ENCODE measurements around the gene MFAP4. TPM values are rescaled to one million over a fixed set of nuclear protein-coding genes. Genes with fewer than 3 reads are reported as not detected.

The MFAP4 gene
- total and polyA plus RNA-seq, 5 donors from 2014 or later: not detected

DNA sequence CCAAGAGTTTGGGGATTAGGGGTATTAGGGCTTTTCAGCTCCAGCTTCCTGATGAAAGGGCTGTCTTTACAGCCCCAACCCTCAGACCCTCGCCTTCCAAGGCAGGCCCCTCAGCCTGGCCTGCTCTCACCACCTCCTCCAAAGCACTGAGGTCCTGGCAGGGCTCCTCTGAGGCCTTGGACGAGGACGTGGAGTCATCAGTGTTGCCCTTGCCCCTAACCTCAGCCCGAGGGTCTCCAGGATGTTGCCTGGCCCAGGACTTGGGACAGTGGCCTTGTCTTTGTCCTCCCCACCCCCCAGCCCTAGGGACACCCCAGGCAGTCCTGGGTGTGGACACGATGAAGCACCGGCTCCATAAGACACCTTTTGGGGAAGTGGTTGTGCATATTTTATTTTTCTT is 52.7 kb downstream of the MFAP4 start:
- no peaks in the 10 kb centered on the region for H3K4me1 Mint-ChIP-seq
- Histone ChIP-seq H3K9me3 (ENCODE audit: control insufficient read depth in 2 of 2, low read length in 2 of 2) (no peaks in the 10 kb centered on the region), H3K27ac (ENCODE audit: insufficient read depth, low read length, poor library complexity, severe bottlenecking) (no peak overlapping the region), H3K4me3 (ENCODE audit: low read depth, low read length) (no peak overlapping the region), H3K4me1 (ENCODE audit: control insufficient read depth, insufficient read depth, low read length, poor library complexity, severe bottlenecking) (no peaks in the 10 kb centered on the region), H3K27me3 (ENCODE audit: control insufficient read depth, insufficient read depth, low read length) (no peaks in the 10 kb centered on the region), H3K36me3 (ENCODE audit: control insufficient read depth, insufficient read depth, low read length) (no peaks in the 10 kb centered on the region)
- H3K4me3 Mint-ChIP-seq: no peak overlapping the region
- no peak overlapping the region for H3K27ac Mint-ChIP-seq
- H3K36me3 Mint-ChIP-seq: no peaks in the 10 kb centered on the region
- no peaks in the 10 kb centered on the region for H3K27me3 Mint-ChIP-seq
- no peaks in the 10 kb centered on the region for H3K9me3 Mint-ChIP-seq
- ATAC-seq (ENCODE audit: low read depth in 2 of 2) (no peak), DNase-seq (no peak)

GRCh38 chr17:19333736-19334290 is 53.2 kb downstream of the MFAP4 start:
- ATAC-seq (ENCODE audit: low read depth in 2 of 2): no peak
- no peaks in the 10 kb centered on the region for H3K27me3 Mint-ChIP-seq
- H3K9me3 ChIP-seq (ENCODE audit: control insufficient read depth in 2 of 2, low read length in 2 of 2): no peaks in the 10 kb centered on the region

More at GRCh38 chr17:19333736-19334290, 53.2 kb downstream of the MFAP4 start:
- Histone ChIP-seq H3K36me3 (ENCODE audit: control insufficient read depth, insufficient read depth, low read length) (no peaks in the 10 kb centered on the region), H3K27me3 (ENCODE audit: control insufficient read depth, insufficient read depth, low read length) (no peaks in the 10 kb centered on the region), H3K4me3 (ENCODE audit: low read depth, low read length) (no peak overlapping the region), H3K27ac (ENCODE audit: insufficient read depth, low read length, poor library complexity, severe bottlenecking) (no peak overlapping the region), H3K4me1 (ENCODE audit: control insufficient read depth, insufficient read depth, low read length, poor library complexity, severe bottlenecking) (no peaks in the 10 kb centered on the region)
- no peak overlapping the region for H3K27ac Mint-ChIP-seq
- no peak for DNase-seq
- no peak overlapping the region for H3K4me3 Mint-ChIP-seq
- no peaks in the 10 kb centered on the region for H3K9me3 Mint-ChIP-seq
- H3K36me3 Mint-ChIP-seq: no peaks in the 10 kb centered on the region
- H3K4me1 Mint-ChIP-seq: no peaks in the 10 kb centered on the region

Other genes starting within 250 kb of the MFAP4 start
- gene EPN2, start 149.8 kb downstream of the MFAP4 start, total RNA-seq: 14.9 TPM
- gene EPN2, start 149.8 kb downstream of the MFAP4 start, polyA plus RNA-seq: 1 to 10 TPM; 7.1 to 9.5 (median 7.9) TPM
- gene B9D1, start 24.5 kb downstream of the MFAP4 start, total RNA-seq: 2.1 TPM
- 1 to 10 TPM; 1.2 to 2.0 (median 1.5) TPM for gene B9D1, start 24.5 kb downstream of the MFAP4 start, polyA plus RNA-seq
- gene MAPK7, start 8.7 kb downstream of the MFAP4 start, total RNA-seq: 26.0 TPM
- 1 to 10 TPM; 3.4 to 6.7 (median 4.8) TPM for gene MAPK7, start 8.7 kb downstream of the MFAP4 start, polyA plus RNA-seq
- 0.39 TPM for gene RNF112, start 24.0 kb upstream of the MFAP4 start, total RNA-seq
- not detected for gene RNF112, start 24.0 kb upstream of the MFAP4 start, polyA plus RNA-seq
- gene SLC47A1, start 146.7 kb upstream of the MFAP4 start, total RNA-seq: not detected
- gene SLC47A1, start 146.7 kb upstream of the MFAP4 start, polyA plus RNA-seq: 1 to 10 TPM in 1 of 4 donors, not detected in 3; 1.0 TPM

Data from CD4-positive, CD25-positive, alpha-beta regulatory T cell (primary cell).